CD4-positive, alpha-beta T cell treated with Interleukin-6 for 4 hours (primary cell): Measurements from ENCODE around the gene ZFP57.

ENCODE experiments used
- DNase-seq: peaks from one replicate; pipeline ENCODE4 v3.0.0-alpha.2; 2020; ENCODE audit warnings: mixed read lengths

Gene ZFP57

DNA sequence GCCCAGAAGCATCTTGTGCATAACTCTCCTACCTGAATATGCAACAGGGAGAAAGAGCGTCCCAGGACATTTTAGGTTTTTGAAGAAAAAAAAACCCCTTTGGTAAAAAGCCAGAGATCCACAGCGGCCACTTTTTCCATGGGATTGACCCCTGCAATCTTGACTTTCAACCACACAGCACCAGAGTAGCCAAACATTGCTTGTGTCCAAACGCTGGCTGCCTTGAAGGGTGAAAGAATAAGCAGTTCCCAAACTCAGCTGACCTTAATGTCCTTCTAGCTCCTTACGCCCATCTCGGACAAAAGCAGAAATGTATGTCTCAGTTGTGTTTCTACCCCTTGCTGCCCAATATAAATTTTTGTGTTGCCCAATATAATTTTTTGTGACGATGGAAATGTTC is 25.3 kb downstream of the ZFP57 start:
- no peak for DNase-seq

- peak; percentile 58 for DNase-seq
Measured at GRCh38 chr6:29653452-29654038, 27.4 kb downstream of the ZFP57 start.

GRCh38 chr6:29652198-29652584 is 28.8 kb downstream of the ZFP57 start:
- DNase-seq, result no peak

GRCh38 chr6:29651413-29652197 is 29.3 kb downstream of the ZFP57 start:
- DNase-seq, result no peak

DNA sequence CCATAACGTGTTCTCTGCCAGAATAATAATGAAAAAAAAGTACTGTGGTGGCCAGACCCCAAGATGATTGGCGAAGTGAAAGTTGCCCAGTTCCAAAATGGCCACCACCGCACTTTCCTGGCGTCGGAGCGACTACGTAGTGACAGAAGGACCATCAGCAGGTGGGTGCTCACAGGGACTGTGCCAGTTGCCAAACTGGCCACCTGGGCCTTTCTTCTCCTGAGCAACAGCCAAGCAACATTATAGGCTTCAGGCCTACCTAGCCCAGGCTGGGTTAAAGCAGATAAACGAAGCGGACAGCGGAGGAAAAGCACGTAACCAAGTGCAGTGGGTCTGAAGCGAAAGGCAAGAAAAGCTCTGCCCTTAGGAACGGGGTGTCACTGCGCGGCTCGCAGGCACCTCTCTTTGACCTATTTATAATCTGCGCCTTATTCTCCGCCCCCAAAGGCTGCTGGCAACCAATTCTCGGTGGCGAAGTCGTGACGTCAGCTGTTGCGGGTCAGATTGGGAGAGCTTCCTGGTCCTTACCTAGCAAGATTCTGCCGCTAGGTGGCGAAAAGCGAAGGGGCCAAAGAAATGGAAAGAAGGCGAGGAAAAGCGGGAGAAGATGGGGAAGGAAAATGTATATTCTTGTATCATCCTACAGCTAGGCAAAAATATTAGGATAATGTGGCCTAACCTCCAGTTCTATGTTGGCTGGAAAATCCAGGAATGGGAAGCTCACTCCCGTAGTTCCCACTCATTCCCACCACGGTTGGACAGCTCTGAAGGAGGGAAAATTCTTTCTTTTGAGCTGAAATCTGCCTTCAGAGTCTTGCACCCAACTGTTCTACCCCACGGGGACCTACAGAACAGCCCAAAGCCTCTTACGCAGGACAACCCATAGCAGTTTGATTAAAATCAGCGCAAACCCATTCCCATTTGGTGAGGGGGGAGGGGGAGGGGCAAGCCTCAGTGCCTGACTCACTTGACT is 31.0 kb downstream of the ZFP57 start:
- DNase-seq, result peak; percentile 99

GRCh38 chr6:29647927-29648642 is 32.9 kb downstream of the ZFP57 start:
- no peak for DNase-seq

DNA sequence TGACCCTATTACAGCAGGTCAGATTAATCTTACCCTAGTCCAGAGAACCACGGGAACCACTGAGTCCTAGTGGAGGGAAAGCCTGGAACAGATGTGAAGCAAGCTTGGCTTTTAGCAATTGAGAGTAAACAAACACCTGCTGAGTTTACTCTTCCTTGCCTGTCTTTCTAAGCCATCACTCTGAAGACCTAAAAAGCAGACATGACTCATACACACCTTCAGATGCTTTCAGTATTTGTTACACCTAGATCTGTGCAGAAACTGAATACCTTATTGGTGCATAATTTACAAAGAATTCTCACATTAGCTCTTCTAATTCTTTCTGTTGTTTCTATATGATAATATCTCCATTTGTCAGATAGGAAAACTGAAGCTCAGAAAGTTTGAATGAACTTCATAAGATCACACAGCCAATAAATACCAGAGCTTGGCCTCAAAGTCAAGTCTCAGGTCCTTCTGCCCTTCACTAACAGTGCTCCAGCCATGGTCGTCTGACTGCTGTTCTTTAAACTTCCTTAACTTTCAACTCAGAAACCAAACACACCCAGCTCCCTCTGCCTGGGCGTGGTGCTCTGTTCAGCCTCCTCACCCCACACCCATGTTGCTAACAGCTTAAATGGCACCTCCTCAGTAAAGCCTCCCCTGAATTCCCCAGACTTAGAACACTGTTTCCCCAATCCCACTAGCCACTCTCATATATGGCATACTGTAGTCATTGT is 39.4 kb downstream of the ZFP57 start:
- DNase-seq, result peak; percentile 70

DNA sequence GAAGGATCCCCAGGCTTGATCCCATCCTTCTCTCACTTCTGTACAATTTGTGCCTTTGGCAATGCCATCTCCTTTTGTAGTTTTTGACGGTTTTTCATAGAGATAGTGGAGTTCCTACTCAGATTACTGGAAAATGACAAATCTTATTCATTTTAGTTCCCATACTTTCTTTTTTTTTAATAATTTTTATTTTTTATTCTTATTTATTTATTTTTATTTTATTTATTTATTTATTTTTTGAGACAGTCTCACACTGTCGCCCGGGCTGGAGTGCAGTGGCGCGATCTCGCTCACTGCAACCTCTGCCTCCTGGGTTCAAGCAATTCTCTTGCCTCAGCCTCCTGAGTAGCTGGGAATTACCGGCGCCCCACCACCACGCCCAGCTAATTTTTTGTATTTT is 43.7 kb downstream of the ZFP57 start:
- no peak for DNase-seq

DNA sequence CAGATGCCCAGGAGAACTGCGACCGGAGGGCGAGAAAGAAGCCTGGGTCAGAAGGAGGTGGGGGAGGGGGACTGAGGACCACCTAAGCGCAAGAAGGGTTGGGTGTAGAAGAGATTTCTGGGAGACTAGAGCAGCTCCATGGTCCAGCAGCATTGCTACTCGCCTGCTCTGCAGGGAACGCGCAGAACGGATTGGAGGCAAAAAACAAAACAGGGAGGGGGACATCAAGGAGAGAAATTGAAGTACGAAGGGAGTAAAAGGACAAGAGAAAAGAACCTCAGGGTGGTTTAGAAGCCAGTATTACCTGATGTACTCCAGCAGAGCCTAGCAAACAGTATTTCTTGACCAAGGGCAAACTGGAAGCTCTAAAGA is 47.4 kb downstream of the ZFP57 start:
- no peak for DNase-seq

GRCh38 chr6:29632789-29633533 is 48.0 kb downstream of the ZFP57 start, which contains the start of gene GABBR1:
TSS of gene GABBR1 (minus strand) at chr6:29633183. CDS start at chr6:29632385, 798 bp downstream.
- peak; percentile 84 for DNase-seq

DNA sequence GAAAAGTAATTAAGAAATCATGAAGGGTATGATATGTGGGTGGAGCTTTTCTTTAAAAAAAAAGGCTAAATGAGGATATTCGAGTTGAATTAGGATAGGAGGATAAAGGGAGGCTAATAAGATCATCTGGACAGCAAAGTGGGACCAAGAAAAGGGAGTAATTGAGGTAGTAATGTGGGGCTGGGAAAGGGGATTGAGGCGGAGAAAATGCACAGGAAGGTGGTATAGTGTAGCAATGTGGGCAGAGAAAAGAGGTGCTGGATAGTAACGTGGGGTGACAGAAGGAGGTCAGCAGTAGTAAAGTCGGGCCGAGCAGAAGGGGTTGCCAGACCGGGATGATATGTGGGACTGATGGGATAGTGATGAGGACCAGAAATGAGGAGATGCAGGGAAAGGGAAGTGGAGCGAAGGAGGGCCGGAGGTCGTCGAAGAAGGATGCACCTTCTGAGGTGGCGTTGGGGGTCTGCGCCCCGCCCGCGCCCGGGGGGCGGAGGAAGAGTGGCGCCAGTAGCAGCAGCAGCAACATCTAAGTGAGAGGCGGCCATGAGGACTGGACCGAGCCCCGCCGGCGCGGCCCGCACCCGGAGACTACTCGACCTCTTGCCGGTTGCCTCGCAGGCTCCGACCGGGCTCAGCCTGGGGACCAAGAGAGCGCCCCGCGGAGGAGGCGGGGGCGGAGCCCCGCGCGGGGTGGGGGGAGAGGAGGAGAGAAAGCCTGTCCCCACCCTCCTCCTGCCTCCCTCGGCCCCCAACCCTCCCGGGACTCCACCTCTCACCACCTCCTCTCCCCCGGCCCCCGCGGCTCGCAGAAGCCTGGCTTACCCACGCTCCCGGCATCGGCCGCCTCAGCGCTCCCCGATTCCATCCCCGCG is 48.9 kb downstream of the ZFP57 start:
- peak; percentile 82 for DNase-seq

- DNase-seq, result peak; percentile 3
Measured at GRCh38 chr6:29631209-29631810, 49.6 kb downstream of the ZFP57 start.

- no peak for DNase-seq
Measured at GRCh38 chr6:29630315-29630714, 50.6 kb downstream of the ZFP57 start.

DNA sequence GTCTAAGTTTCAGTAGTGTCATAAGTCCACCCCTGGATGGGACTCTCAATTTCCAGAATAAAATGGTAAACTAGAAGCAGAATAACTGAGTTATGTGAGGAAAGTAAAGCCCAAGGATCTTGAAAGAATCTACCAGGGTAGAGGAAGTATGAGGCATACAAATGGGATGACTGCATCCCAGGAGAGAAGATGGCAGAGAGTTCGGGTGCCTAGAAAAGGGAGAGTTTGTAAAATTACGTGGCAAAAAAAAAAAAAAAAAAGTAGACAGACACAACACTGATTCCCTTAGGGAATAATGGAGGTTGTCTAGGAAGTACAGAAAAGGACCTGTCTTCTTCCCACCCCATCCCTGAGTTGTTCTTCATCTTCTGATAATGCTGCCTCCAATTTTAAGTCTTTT is 51.4 kb downstream of the ZFP57 start:
- no peak for DNase-seq

- peak; percentile 68 for DNase-seq
Measured at GRCh38 chr6:29628419-29629281, 52.3 kb downstream of the ZFP57 start.

GRCh38 chr6:29627755-29628418 is 53.1 kb downstream of the ZFP57 start:
- peak; percentile 79 for DNase-seq

DNA sequence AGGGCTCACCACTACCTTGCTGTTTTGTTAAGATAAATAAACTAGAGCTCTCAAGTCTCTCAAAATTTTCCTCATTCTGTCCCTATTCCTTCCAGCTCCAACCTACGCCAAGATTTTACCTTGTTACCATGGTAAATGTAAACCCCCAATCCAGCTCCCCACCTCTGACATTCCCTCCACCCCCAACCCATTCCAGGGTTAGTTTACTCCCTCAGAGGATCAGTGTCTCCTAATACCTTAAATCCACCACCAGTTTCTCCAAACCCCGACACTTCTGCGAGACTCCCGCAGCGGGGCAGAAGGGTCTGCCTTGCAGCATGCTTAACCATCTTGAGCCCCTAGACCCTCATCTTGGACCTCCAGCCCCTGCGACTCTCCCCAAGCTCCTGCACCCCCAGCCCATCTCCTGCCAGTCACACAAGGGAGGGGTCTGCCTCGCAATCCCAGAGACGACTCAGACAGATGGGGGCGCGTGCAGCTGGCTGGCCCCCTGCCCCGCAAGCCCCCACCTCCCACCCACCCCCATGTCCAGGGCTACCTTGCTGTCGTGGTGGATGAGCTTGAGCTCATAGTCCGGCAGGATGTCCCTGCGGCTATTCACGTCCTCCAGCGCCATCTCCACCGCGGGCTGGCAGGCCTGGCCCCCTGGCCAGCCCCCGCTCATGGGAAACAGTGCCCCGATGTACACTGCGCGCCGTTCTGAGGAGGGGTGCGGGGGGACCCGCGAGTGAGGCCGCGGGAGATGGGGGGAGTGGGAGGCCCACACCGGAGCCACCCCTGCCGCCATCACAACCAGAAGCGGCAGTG is 53.8 kb downstream of the ZFP57 start:
- DNase-seq, result no peak
